ENCODE measurements around the gene SP4. TPM values are rescaled to one million over a fixed set of nuclear protein-coding genes. Genes with fewer than 3 reads are reported as not detected.

The SP4 gene
- total RNA-seq, 1 donor from 2014 or later, result 7.7 TPM

DNA sequence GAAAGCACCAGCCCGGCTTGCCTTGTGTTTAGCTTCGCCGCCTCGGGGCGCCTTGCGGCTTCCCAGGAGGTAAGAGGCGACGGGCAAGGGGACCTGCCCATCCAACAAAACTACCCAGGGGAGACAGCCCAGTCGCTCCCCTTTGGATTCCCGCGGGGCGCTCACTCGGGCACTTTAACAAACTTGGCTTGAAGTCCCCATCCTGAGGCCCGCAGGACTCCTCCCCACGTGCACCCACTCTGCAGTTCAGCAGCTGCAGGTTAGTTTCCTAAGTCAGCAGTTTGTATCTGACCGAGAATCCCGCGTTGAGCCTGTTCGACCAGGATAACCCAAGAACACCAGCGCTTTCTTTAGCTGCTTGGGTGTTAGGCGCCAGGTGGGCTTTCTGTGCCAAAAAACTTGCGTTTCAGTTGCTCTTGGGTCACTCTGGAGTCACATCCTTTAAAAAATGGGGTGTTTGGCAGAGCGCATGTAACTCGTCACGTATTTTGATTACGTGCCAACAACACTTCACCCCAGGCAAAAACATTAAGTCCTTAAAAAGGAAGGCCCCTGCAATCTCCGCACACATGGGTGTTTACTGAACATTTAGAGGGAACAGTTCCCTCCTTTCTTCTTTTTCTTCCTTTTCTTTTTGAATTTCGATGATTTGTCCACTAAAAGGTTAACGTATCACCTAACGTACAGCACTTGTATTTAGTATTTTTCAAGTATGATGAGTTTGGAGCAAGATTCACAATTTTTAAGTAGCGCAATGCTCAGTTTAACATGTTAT is 115.8 kb downstream of the SP4 start:
- Mint-ChIP-seq H3K27me3 (ENCODE audit: low read depth) (peaks cover 78% of the 10 kb centered on the region), H3K36me3 (no peaks in the 10 kb centered on the region), H3K4me3 (peak overlapping the region; percentile 67), H3K4me1 (peaks cover 11% of the 10 kb centered on the region), H3K9me3 (no peaks in the 10 kb centered on the region), H3K27ac (no peak overlapping the region)
- TF ChIP-seq, protein P1, sequence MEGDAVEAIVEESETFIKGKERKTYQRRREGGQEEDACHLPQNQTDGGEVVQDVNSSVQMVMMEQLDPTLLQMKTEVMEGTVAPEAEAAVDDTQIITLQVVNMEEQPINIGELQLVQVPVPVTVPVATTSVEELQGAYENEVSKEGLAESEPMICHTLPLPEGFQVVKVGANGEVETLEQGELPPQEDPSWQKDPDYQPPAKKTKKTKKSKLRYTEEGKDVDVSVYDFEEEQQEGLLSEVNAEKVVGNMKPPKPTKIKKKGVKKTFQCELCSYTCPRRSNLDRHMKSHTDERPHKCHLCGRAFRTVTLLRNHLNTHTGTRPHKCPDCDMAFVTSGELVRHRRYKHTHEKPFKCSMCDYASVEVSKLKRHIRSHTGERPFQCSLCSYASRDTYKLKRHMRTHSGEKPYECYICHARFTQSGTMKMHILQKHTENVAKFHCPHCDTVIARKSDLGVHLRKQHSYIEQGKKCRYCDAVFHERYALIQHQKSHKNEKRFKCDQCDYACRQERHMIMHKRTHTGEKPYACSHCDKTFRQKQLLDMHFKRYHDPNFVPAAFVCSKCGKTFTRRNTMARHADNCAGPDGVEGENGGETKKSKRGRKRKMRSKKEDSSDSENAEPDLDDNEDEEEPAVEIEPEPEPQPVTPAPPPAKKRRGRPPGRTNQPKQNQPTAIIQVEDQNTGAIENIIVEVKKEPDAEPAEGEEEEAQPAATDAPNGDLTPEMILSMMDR (IDR thresholded peaks at IDR 0.05; ENCODE audit: unreplicated experiment), result no peak
- peak in 1 of 2 experiments; percentile 43 for DNase-seq (ENCODE audit: low spot score in 2 of 2, unreplicated experiment in 2 of 2)

DNA sequence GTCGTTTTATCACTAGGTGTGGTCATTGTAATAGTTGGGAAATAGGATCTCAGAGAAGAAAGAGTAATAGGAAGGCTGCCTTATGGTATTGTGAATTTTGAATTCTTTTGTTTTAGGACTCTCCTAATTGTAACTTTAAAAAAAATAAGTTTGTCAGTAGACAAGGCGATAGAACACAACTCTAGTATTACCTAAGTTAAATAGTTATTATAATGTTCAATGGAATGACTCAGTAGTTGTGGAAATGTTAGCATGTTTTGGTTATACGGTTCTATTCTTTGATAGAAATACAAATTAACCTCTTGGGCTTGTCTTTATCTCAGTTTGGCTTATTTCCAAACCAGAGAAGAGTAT is 116.4 kb downstream of the SP4 start:
- TF ChIP-seq, protein P1 (IDR thresholded peaks at IDR 0.05; ENCODE audit: unreplicated experiment), result no peak
- Mint-ChIP-seq H3K9me3 (no peaks in the 10 kb centered on the region), H3K4me3 (peak overlapping the region; percentile 67), H3K27ac (no peak overlapping the region), H3K4me1 (peaks cover 11% of the 10 kb centered on the region), H3K36me3 (no peaks in the 10 kb centered on the region), H3K27me3 (ENCODE audit: low read depth) (peaks cover 73% of the 10 kb centered on the region)
- DNase-seq (ENCODE audit: low spot score in 2 of 2, unreplicated experiment in 2 of 2), result no peak

DNA sequence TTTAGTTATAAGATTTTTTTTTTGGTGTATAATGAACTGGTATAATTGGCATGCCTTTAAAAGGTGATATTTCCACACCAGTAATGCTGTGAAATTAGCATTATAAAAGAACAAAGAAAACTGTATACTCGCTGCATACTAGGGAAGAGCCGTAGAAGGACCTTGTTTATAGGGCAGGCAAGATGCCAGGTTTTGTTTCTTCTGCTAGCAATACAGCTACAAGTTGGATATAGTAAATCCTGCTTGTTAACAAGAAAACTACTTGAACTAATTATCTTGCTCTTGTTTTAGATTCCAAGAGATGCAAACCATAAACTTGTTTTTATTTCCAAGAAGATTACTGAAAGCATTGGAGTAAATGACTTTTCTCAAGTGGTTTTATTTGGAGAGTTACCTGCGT is 116.8 kb downstream of the SP4 start:
- peaks cover 69% of the 10 kb centered on the region for H3K27me3 Mint-ChIP-seq (ENCODE audit: low read depth)
- DNase-seq (ENCODE audit: low spot score in 2 of 2, unreplicated experiment in 2 of 2), result no peak
- H3K36me3 Mint-ChIP-seq, result no peaks in the 10 kb centered on the region
- H3K9me3 Mint-ChIP-seq, result no peaks in the 10 kb centered on the region
- TF ChIP-seq, protein P1 (IDR thresholded peaks at IDR 0.05; ENCODE audit: unreplicated experiment), result no peak
- H3K4me3 Mint-ChIP-seq, result no peak overlapping the region
- peaks cover 11% of the 10 kb centered on the region for H3K4me1 Mint-ChIP-seq
- H3K27ac Mint-ChIP-seq, result no peak overlapping the region

DNA sequence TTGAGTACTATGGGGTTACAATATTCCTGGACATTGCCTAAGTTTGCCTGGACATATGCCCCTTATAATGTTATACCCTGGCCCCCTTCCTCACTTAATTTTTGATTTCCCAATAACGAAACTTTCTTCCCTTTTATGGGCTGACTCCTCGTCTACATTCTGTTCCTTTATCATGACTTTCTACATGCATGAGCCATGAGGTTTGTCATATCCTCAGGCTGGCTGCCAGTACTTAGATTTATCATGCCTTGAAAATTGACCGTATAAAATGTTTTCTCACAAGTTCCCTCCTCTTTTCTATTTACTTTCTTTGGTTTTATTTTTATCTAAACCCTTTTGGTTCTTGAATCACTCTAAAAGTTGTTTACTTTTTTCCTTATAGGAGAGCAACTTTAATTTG is 119.6 kb downstream of the SP4 start:
- TF ChIP-seq, protein P1 (IDR thresholded peaks at IDR 0.05; ENCODE audit: unreplicated experiment), result no peak
- Mint-ChIP-seq H3K27me3 (ENCODE audit: low read depth) (peaks cover 43% of the 10 kb centered on the region), H3K27ac (no peak overlapping the region)

DNA sequence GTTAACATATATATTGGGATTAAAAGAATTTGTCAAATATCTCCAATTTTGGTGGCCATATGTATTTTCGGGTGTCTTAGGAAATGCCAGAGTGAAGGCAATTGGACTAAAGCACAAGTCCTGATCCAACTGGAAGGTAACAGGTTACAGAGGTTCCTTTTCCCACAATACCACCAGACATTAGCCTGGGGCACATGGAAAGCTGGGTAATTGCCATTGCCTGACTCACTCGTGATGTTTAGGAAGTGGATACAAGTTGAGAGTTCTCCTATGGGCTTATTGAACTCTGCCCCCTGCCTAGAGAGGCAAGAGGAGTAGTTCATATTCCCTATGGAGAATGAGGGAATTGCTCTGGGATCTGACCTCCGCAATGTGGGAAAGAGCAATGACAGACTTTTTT is 120.6 kb downstream of the SP4 start:
- H3K36me3 Mint-ChIP-seq, result no peaks in the 10 kb centered on the region
- H3K4me3 Mint-ChIP-seq, result no peak overlapping the region
- DNase-seq (ENCODE audit: low spot score in 2 of 2, unreplicated experiment in 2 of 2), result no peak
- H3K27ac Mint-ChIP-seq, result no peak overlapping the region
- H3K27me3 Mint-ChIP-seq (ENCODE audit: low read depth), result peaks cover 34% of the 10 kb centered on the region
- H3K4me1 Mint-ChIP-seq, result peaks cover 11% of the 10 kb centered on the region
- TF ChIP-seq, protein P1 (IDR thresholded peaks at IDR 0.05; ENCODE audit: unreplicated experiment), result no peak
- H3K9me3 Mint-ChIP-seq, result peaks cover 5% of the 10 kb centered on the region

More for the DNA sequence above, 119.6 kb downstream of the SP4 start:
- no peak overlapping the region for H3K4me3 Mint-ChIP-seq
- DNase-seq (ENCODE audit: low spot score in 2 of 2, unreplicated experiment in 2 of 2), result no peak
- H3K36me3 Mint-ChIP-seq, result no peaks in the 10 kb centered on the region
- peaks cover 3% of the 10 kb centered on the region for H3K9me3 Mint-ChIP-seq
- H3K4me1 Mint-ChIP-seq, result peaks cover 14% of the 10 kb centered on the region
